Hematopoietic multipotent progenitor cell treated with erythropoietin and hydrocortisone succinate and interleukin-3 and kit ligand, for 8 days (in vitro differentiated cells): ENCODE data around the gene NIPAL4.

ENCODE experiments used
- DNase-seq: peaks from one replicate; pipeline ENCODE4 v3.0.0-alpha.2; 2015

Gene NIPAL4

GRCh38 chr5:157486221-157486681 lies 26.2 kb downstream of the NIPAL4 start:
- no peak for DNase-seq

GRCh38 chr5:157486861-157487260 lies 26.8 kb downstream of the NIPAL4 start:
- DNase-seq: no peak

GRCh38 chr5:157487358-157487757 lies 27.3 kb downstream of the NIPAL4 start:
- DNase-seq: no peak

GRCh38 chr5:157491471-157491995 lies 31.5 kb downstream of the NIPAL4 start:
- no peak for DNase-seq

- no peak for DNase-seq
These were observed 32.9 kb downstream of the NIPAL4 start for GRCh38 chr5:157492886-157493285.

GRCh38 chr5:157494178-157494832 lies 34.3 kb downstream of the NIPAL4 start:
- DNase-seq: no peak

GRCh38 chr5:157496864-157497263 lies 36.9 kb downstream of the NIPAL4 start:
- no peak for DNase-seq

GRCh38 chr5:157497875-157498611 lies 38.0 kb downstream of the NIPAL4 start:
- no peak for DNase-seq

GRCh38 chr5:157502143-157502647 lies 42.2 kb downstream of the NIPAL4 start:
- no peak for DNase-seq

GRCh38 chr5:157504053-157504452 lies 44.0 kb downstream of the NIPAL4 start:
- no peak for DNase-seq

GRCh38 chr5:157505496-157505895 lies 45.5 kb downstream of the NIPAL4 start:
- DNase-seq: no peak

GRCh38 chr5:157506066-157506590 lies 46.1 kb downstream of the NIPAL4 start:
- no peak for DNase-seq

GRCh38 chr5:157506981-157507780 lies 47.2 kb downstream of the NIPAL4 start:
- no peak for DNase-seq

- DNase-seq: no peak
These were observed 49.1 kb downstream of the NIPAL4 start for GRCh38 chr5:157509093-157509492.

GRCh38 chr5:157509587-157509986 lies 49.6 kb downstream of the NIPAL4 start:
- DNase-seq: no peak

- no peak for DNase-seq
These were observed 50.7 kb downstream of the NIPAL4 start for GRCh38 chr5:157510682-157511081.

- DNase-seq: no peak
These were observed 51.9 kb downstream of the NIPAL4 start for GRCh38 chr5:157511651-157512644.

GRCh38 chr5:157513182-157513581 lies 53.2 kb downstream of the NIPAL4 start:
- DNase-seq: no peak

GRCh38 chr5:157514974-157515373 lies 55.0 kb downstream of the NIPAL4 start:
- DNase-seq: no peak

- no peak for DNase-seq
These were observed 56.0 kb downstream of the NIPAL4 start for GRCh38 chr5:157516006-157516405.

- DNase-seq: no peak
These were observed 56.8 kb downstream of the NIPAL4 start for GRCh38 chr5:157516626-157517325.
